Measurements from ENCODE around the gene CCL5. TPM values are rescaled to one million over a fixed set of nuclear protein-coding genes. Genes with fewer than 3 reads are reported as not detected.

The CCL5 gene
- total and polyA plus RNA-seq, 10 of the 15 experiments (the other 5 are each of a cell fraction or from before 2014, with no cell fraction given): 45.7 to 186 (median 90.8) TPM

- TF ChIP-seq CHD1 (IDR thresholded peaks at IDR 0.05; ENCODE audit: low read depth, low read length) (no peak), RELA (IDR thresholded peaks at IDR 0.05; ENCODE audit: borderline replicate concordance, partially characterized antibody) (no peak), MTA3 (IDR thresholded peaks at IDR 0.05; ENCODE audit: borderline replicate concordance, low read length) (no peak; the same call in 1 of the 2 replicates), IKZF2 (IDR thresholded peaks at IDR 0.05) (peak in 1 of 2 experiments; percentile 28; a peak in 1 of 4 replicates), NFYB (IDR thresholded peaks at IDR 0.05; ENCODE audit: insufficient read depth, low read depth, low read length) (no peak), SREBF2 (IDR thresholded peaks at IDR 0.05; ENCODE audit: low read length) (no peak), RFX5 (IDR thresholded peaks at IDR 0.05; ENCODE audit: low read depth, low read length) (no peak), HDGF (IDR thresholded peaks at IDR 0.05) (peak; percentile 63; the same call in 1 of the 2 replicates), RBBP5 (conservative IDR thresholded peaks at IDR 0.05) (no peak), NBN (IDR thresholded peaks at IDR 0.05) (0 out of 2 replicates have a peak, but pooled peaks have one; percentile 27), ZZZ3 (IDR thresholded peaks at IDR 0.05; ENCODE audit: control insufficient read depth, insufficient read length, low read depth) (no peak), HSF1 (IDR thresholded peaks at IDR 0.05; ENCODE audit: low read depth, low read length) (no peak), PBX3 (IDR thresholded peaks at IDR 0.05; ENCODE audit: insufficient replicate concordance, low read depth, low read length) (no peak), NFIC (IDR thresholded peaks at IDR 0.05; ENCODE audit: low read depth, low read length) (peak; percentile 64; the same call in 1 of the 2 replicates)
Measured at GRCh38 chr17:35875072-35875799, 4.9 kb downstream of the CCL5 start (continued).

All from GM12878 (cell line).